DMS53 treated with DMSO at 0.1 percent for 48 hours (cell line): ENCODE data around the gene LIPJ.

Experiments used
- DNase-seq: peaks from one replicate; lab custom pipeline; 2025; ENCODE audit not compliant: unreplicated experiment; lab: John Stamatoyannopoulos, UW

Gene LIPJ

DNA sequence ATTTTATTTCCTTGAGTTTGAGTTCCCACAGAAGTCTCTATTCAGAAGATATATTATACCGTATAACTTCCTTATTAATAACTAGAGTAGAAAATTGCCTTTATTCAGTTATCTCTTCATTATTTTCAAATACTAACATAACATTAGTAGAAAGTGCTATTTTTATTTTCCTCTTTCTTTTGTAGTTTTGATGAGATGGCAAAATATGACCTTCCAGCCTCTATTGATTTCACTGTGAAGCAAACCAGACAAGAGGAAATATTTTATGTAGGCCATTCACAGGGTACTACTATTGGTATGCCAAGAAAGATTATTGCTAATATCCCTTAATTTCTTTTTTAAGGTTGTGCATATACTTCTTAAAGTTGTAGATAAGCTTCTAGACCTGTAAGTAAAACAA lies 7.9 kb downstream of the LIPJ start:
- DNase-seq = no peak

DNA sequence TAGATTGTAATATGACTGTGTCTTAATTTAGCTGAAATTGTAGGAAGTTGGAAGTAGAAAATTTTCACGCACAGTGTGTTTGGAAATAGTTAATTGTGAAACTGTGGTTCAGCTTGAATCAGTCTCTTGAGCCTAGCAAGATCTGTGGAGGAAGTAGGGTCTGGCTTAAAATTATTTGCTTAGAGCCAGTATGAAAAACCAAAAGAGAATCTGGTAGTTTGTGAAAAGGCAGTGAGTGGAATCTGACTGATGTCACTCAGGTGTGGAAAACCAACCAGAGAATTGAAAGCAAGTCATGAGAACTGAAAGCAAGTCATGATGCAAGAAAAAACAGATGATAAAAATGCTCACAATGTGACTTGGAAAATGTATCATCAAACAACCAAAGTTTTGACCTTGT lies 11.5 kb downstream of the LIPJ start:
- no peak for DNase-seq

DNA sequence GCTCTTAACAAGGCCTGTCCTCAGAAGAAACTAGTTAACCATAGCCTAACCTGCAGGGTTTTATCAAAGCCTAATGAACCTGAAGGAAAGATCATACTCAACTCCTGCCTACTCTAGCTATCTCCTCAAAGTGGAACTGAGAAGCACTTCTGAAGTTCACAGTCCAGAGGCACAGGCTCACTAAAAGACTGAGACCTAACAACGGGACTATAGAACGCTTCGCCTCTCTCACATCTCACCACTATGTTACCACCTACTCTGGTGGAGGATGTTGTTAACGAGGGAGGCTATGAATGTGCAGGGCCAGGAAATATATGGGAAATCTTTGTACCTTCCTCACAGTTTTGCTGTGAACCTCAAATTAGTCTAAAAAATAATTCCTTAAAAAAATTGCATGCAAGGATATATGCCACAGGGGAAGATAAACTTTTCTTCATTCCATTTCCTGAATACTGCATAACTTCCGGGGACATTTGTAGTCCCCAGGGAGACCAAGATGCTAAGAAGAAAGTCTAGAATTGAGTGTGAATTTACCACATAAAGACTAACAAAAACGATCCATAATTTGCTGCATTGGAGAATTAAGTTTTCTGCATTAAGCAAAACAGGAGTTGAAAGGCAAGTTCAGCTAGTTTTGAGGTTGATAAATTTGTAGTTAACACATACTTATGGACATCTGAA lies 21.6 kb downstream of the LIPJ start:
- DNase-seq = no peak

DNA sequence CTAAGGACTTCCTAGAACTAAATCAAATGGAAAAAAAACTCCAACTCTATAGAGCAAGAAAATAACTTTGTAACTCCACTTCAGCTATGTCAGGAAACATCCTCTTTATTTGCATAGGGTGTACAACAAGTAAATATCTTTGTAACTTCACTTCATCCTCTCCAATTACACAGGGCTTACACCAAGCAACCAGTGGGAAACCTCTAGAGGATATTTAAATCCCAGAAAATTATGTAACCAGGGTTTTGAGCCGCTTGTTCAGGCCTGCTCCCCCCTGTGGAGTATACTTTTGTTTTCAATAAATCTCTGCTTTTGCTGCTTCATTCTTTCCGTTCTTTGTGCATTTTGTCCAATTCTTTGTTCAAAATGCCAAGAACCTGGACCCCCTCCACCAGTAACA lies 22.2 kb downstream of the LIPJ start:
- no peak for DNase-seq

DNA sequence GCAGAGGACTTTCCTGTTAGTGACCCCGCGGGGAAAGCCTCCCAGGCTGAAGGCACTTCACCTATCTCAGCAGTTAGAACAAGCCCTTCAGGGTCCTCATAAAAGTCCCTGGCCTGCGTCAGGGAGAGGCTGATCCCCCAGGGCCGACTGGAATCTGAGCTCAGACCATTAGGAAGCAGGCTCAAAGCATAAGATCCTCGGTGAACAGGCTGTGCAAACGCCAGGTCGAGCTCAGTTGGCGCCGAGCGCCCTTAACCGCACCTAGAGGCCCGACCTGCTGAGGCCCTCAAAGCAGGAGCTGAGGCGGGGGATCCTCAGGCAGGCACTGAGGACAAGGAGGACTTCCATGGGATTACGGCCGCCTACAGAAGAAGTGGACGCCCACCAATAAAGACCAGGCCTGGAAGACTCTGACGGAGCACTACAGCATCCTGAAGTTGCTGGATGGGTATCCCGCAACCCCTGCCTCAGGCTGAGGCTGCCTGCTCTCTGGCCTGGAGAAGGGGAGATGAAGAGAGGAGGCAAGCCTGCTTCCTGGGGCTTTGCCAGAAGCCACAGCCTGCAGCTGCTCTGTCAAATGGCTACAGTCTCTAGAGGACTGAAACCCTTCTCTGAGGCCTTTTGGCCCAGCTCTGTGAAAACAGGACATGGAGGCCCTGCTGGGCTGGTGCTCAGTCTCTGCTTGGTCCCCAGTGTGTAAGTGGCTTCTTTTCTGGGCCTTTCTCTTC lies 29.9 kb downstream of the LIPJ start:
- no peak for DNase-seq

DNA sequence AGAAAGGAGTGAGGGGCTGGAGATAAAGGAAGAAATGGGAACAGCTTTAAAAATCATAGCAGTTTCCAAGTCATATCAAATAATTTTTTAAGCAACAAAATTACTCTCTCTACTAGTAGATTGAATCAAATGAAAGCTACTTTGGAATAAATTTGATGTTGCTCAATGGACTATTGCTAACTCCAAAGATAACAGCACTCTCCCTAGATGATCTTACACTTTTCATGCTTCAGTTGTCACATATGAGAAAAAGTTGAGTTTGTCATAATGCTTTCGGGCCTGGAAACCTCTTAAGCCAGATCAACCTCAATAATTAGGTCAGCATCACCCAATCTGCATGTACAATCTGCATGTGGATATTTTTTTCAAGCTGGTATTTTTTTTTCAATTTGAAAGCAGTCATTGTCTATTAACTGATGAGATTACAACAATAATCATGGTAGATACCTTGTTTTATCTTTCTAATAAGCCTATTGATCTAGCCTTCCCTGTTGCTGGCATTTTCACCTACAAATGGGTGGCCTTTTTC lies 31.3 kb downstream of the LIPJ start:
- DNase-seq = no peak

DNA sequence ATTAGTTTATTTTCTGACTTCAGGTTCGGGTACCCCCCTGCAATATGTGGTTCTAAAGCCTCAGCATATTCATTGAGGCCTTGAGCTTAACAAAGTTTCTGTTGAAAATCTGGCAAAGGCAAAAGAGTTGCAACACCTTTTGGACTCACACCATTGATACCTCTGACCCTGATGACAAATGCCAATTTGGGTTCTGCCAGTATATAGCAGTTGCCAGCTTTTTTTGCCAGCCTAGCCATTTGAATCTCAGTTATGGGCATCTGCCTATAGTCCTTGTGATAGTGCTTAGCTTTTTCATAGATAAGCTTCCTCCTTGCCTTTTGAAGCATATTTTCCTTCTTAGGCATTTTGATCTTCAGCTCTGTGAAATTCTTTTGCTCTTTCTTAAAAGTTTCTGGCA lies 31.9 kb downstream of the LIPJ start:
- no peak for DNase-seq

DNA sequence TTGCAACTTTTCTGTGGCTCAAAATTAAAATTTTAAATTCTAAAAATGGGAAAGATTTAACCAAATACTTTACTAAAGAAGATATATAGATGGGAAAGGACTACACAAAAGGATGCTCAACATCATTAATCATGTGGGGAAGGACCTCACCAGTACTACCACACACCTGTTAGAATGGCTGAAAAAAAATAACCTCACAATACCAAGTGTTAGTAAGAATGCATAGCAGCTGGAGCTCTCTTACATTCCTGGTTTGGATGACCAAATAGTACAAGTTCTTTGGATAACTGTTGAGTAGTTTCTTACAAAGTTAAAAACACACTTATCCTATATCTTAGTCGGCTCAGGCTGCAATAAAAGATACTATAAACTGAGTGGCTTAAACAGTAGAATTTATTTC lies 33.9 kb downstream of the LIPJ start:
- DNase-seq = no peak

DNA sequence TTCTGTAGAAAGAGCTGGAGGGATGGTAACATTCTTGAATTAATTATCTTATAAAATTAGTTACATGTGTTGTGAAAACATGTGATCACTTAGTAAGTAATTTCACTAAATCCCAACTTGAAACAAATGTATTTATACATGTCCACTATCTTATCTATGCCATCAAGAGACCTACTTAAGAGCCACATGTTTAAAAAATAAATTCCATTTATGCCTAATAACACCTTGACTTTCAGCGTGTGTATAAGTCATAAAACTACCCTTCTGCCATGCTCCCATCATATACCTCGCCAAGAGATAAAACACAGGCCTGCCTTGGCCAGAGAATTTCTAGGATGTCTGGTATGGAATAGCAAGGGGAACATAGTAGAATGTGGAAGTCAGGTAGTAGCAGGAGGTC lies 37.3 kb downstream of the LIPJ start:
- no peak for DNase-seq

DNA sequence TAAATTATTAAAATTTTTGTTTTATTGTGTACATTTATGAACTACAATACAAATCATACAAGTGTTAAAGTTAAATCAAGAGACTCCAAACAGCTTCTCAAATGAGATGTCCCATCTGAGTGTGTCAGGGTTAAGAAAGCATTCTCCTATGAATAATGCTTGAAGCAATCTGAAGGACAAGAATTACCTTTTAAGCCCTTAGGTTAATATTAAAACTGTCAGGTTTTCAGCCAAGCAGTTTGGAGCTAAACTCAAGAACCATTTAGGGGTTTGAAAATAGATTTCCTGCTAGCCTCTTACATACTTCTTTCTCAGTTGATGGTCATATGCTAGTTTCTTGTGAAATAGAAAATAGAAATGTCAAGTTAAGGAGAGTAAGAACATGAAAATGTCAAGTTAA lies 38.3 kb downstream of the LIPJ start:
- DNase-seq = no peak

DNA sequence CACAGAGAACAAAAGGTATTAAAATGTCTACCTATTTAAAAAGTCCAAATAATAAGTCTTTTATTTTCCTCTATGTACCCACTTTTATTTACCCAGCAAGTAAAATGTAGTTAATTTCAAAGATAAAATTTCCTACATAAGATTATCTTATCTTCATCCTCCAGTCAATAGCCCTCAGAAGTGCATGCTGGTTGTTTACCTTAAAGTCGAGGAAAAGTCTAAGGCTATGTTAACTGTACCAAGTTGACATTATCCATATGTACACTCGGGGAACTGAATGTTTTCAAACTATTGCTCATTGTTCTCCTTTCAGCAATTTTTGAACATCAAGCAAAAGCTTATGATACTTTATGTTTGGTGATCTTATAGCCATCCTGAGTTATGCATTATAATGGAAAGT lies 53.6 kb downstream of the LIPJ start:
- DNase-seq = no peak

DNA sequence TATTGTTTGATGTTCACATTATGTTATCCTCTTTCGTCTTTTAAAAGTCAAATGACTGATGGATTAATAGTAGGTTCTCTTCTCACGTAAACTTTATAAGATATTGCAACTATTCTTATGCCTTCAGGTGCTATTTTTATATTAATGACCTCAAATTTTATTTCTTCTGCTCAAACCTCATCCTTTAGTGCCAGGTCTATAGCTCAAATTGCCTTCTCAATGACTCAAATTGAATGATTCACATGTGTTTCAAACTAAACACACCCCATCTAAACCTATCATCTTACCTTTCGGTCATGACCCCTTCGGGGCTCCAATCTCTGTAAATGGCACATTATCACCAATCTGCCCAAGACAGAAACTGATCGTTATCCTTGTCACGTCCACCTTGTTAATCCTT lies 55.6 kb downstream of the LIPJ start:
- DNase-seq = no peak

DNA sequence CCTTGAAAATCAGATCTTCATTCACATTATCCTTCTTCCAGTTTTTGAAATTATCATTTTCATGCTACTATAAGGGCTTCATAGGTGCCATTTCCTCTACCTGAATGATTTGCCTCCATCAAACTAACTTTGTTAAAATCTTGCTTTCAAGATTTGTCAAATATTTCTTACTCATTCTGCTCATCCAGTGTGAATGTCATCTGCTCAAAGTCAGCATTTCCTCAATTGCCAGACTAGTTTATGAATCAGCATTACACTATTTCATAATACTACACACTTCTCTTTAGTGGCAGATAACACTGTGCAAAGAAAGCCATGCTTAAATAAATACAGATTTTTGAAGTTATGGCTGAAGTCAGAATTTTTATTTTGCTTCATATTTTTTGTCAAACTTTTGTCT lies 56.4 kb downstream of the LIPJ start:
- DNase-seq = no peak

DNA sequence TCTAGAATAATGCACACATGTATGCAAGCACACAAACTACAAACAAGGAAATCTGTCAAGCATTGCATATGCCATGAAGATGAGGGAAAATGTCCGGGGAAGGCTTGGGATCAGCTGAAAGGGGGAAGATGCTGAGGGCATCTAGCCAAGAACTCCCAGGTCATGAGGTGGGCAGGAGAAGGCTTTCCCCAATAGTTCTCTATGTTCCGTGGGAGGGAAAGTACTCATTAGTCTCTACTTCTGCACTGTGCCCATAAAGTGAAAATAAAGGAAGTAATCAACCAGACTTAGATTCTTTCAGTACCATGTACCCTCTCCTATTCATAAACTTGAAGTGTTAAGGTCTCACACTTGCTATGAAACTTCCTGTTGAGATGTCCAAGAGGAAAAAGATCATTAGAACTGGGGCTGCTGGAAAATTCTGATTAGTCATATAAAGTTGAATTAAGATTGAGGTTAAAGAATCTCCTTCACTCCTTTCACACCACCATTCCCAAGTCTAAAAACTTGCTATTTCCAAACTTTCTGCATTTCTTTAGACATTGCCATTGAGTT lies 60.6 kb downstream of the LIPJ start:
- DNase-seq = no peak

DNA sequence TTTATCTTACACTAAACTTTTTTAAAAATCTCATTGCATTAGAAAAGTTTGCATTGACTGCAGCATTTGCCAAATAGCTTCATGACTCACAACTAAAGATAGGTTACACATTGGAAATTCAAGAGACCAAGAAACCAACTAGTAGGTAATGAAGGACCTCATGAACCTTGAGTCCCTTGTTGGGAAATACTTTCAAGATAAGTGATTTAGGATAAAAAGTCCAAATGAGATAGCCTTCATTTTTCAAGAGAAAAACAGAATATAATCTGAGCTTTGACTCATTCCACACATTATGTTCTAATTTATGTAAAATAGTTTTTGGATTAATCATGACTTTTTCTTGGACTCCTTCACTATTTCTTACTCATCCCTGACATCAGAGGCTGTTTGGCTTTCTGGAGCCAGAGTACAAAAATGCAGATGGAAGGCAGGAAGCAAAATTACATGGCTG lies 64.6 kb downstream of the LIPJ start:
- no peak for DNase-seq

DNA sequence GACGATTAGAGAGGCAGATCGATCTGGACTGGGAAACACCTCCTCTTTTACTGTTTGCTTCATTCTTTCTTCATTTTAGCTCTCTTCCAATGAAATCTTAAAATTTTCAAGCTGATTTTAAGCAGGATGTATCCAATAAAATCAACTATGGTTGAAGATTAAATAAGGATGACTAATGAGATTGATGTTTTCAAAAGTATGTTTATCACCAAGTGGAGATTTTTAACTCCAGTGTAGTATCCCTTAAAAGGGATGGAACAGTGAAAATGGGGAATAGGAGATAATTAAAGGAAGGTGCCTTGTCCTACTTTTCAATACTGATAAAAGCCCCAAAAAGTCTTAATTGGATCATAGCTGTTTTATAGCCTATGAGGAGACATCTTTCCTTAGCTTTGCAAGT lies 66.1 kb downstream of the LIPJ start:
- no peak for DNase-seq
